B cell (primary cell): ENCODE data around the gene PAMR1. TPM values are rescaled to one million over a fixed set of nuclear protein-coding genes. Genes with fewer than 3 reads are reported as not detected.

Source experiments
- ATAC-seq: fragments of 200-7000 bp; cut with Tn5 transposase; one replicate; pipeline ENCODE4 v1.10.0; 2021; ENCODE audit warnings: low read depth, mild to moderate bottlenecking, moderate number of reproducible peaks, moderate library complexity
- CTCF ChIA-PET: fragments of 350-600 bp; sonication (Branson Sonifier 250); formaldehyde crosslinking; loops from one replicate; lab custom pipeline; 2021; ENCODE audit warnings: antibody characterized with exemption, inconsistent platforms; lab: Charles Lee
- POLR2A ChIA-PET: fragments of 350-600 bp; sonication (Branson Sonifier 250); formaldehyde crosslinking; loops from one replicate; lab custom pipeline; 2021; ENCODE audit warnings: antibody characterized with exemption; lab: Charles Lee
- DNase-seq: peaks from one replicate; pipeline ENCODE4 v3.0.0; 2013
- H2AFZ ChIP-seq: 2 replicates; pipeline ENCODE4 v1.6.1; 2012; ENCODE audit warnings: mild to moderate bottlenecking, low read depth, low read length; ENCODE audit not compliant: insufficient read depth, poor library complexity, severe bottlenecking
- H3K27ac ChIP-seq, 2 donors: 1 replicate in 1 of 2; 2 replicates in 1 of 2; pipeline ENCODE4 v1.5.1; 2012 to 2013; ENCODE audit warnings: low read length in 2 of 2, mild to moderate bottlenecking in 2 of 2, moderate library complexity in 1 of 2
- H3K27me3 ChIP-seq, 4 experiments: fragments of 200-600 bp in 1 of 4; sonication (generic) in 1 of 4; replicated peaks in 1 of 4; 1 replicate in 2 of 4; 2 replicates in 2 of 4; pipeline versions ENCODE4 v1.6.1 to v1.7.0; 2013 to 2016; ENCODE audit warnings: low read length in 3 of 4, mild to moderate bottlenecking in 2 of 4, mixed read lengths in 1 of 4, moderate library complexity in 1 of 4; ENCODE audit not compliant: insufficient read depth in 4 of 4, control insufficient read depth in 3 of 4; ENCODE audit errors: control extremely low read depth in 1 of 4
- H3K36me3 ChIP-seq, 2 experiments: replicated peaks in 1 of 2; 1 replicate in 1 of 2; 2 replicates in 1 of 2; pipeline versions ENCODE4 v1.6.1 to v1.7.1; 2013; ENCODE audit warnings: low read length in 1 of 2; ENCODE audit not compliant: insufficient read depth in 2 of 2, control insufficient read depth in 1 of 2; ENCODE audit errors: control extremely low read depth in 1 of 2, extremely low read depth in 1 of 2
- H3K4me1 ChIP-seq, 2 donors: fragments of 200-600 bp in 1 of 2; sonication (generic) in 1 of 2; 1 replicate in 1 of 2; 2 replicates in 1 of 2; pipeline versions ENCODE4 v1.5.1 to v1.6.1; 2013 to 2017; ENCODE audit warnings: low read length in 2 of 2; ENCODE audit not compliant: control insufficient read depth in 2 of 2, insufficient read depth in 2 of 2
- H3K4me2 ChIP-seq: replicated peaks from 2 replicates; pipeline ENCODE3; 2012; ENCODE audit warnings: mild to moderate bottlenecking, low read depth, low read length; ENCODE audit not compliant: poor library complexity, severe bottlenecking
- H3K4me3 ChIP-seq, 5 experiments: fragments of 200-600 bp in 1 of 5; sonication (generic) in 1 of 5; 1 replicate in 3 of 5; 2 replicates in 2 of 5; pipeline versions ENCODE4 v1.5.1 to v1.7.0; 2011 to 2016; ENCODE audit warnings: low read length in 4 of 5, mild to moderate bottlenecking in 4 of 5, low read depth in 2 of 5, control low read depth in 1 of 5, moderate library complexity in 1 of 5; ENCODE audit not compliant: insufficient read depth in 1 of 5; ENCODE audit errors: control extremely low read depth in 1 of 5, extremely low read depth in 1 of 5
- H3K79me2 ChIP-seq: fragments of 200-600 bp; sonication (generic); one replicate; pipeline ENCODE4 v1.6.0; 2016; ENCODE audit warnings: low read length; ENCODE audit not compliant: control insufficient read depth, insufficient read depth
- H3K9ac ChIP-seq: fragments of 200-600 bp; sonication (generic); 2 replicates; pipeline ENCODE4 v1.6.1; 2017; ENCODE audit warnings: mild to moderate bottlenecking, low read length, moderate library complexity
- H3K9me3 ChIP-seq, 3 donors: one replicate each; pipeline versions ENCODE4 v1.6.1 to v1.7.1; 2013; ENCODE audit warnings: low read length in 2 of 3; ENCODE audit not compliant: control insufficient read depth in 2 of 3, insufficient read depth in 1 of 3; ENCODE audit errors: control extremely low read depth in 1 of 3
- H4K20me1 ChIP-seq: 2 replicates; pipeline ENCODE4 v1.6.0; 2012; ENCODE audit warnings: mild to moderate bottlenecking, low read length; ENCODE audit not compliant: insufficient read depth, control insufficient read depth, poor library complexity, severe bottlenecking
- H3K27ac Mint-ChIP-seq: one replicate; pipeline ENCODE4 v1.8.0; 2021; ENCODE audit warnings: mixed read lengths
- H3K27me3 Mint-ChIP-seq: one replicate; pipeline ENCODE4 v1.8.0; 2021; ENCODE audit warnings: mixed read lengths
- H3K4me1 Mint-ChIP-seq: one replicate; pipeline ENCODE4 v1.8.0; 2021; ENCODE audit warnings: mixed read lengths
- H3K4me3 Mint-ChIP-seq: one replicate; pipeline ENCODE4 v1.8.0; 2021; ENCODE audit warnings: mixed read lengths
- H3K9me3 Mint-ChIP-seq: one replicate; pipeline ENCODE4 v1.8.0; 2022; ENCODE audit warnings: mixed read lengths; ENCODE audit not compliant: insufficient read depth
- EZH2 ChIP-seq: IDR thresholded peaks from 2 replicates; pipeline ENCODE4 v1.6.1; 2012; ENCODE audit warnings: borderline replicate concordance, low read depth, mild to moderate bottlenecking, moderate library complexity, low read length; ENCODE audit not compliant: insufficient read depth, poor library complexity, severe bottlenecking
- WGBS: methylation state at CpG from one replicate; pipeline ENCODE4 v1.1.5; 2013; ENCODE audit warnings: missing lambda C conversion rate; ENCODE audit not compliant: insufficient coverage; 5-methylcytosine and 5-hydroxymethylcytosine counted together
- intact Hi-C: fragments of 100-400 bp; cut with micrococcal nuclease; formaldehyde crosslinking; loops from one replicate; pipeline ENCODE4 v1.10.0; 2022
- polyA plus RNA-seq: library from polyadenylated mRNA; depleted of rRNA; stranded (reverse); fragments of >200 nt; gene quantifications from 2 replicates; pipeline ENCODE4 v1.2.3, GENCODE V29; 2012
- total RNA-seq, 2 donors: library from RNA; stranded (reverse); fragments of 120-200 nt in 1 of 2; gene quantifications; 1 replicate in 1 of 2; 2 replicates in 1 of 2; pipeline versions ENCODE4 v1.2.3 to v1.2.4, GENCODE V29; 2013 to 2022
- TF ChIP-seq, protein P1 (sequence below): fragments of 200-600 bp; IDR thresholded peaks from one replicate; pipeline ENCODE4 v1.8.0; 2022; ENCODE audit warnings: antibody characterized with exemption, mild to moderate bottlenecking

Gene PAMR1
- total and polyA plus RNA-seq, 2 donors (not counting 1 experiment from before 2014, with no cell fraction given) = not detected

DNA sequence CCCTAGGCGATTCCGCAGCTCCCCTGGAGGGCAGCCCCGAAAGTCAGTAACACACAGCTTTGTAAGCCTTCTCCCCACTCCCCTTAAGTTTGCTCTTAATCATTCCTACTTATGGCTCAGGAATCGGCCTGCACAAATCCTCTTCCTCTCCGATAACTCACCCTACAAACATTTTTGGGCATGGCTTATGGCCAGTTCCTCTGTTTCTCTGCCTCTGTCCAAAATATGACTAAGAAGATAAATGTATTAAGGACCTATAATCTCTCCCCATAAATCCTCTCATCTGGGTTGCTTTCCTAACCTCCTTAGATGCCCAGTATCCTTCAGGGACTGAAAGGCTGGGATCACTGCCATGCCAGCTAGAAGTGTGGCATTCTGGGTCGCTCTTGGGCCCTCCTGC lies 41.0 kb downstream of the PAMR1 start:
- intact Hi-C loops = no loop called here
- H3K27me3 Mint-ChIP-seq = peaks cover 66% of the 10 kb centered on the region
- H3K4me1 Mint-ChIP-seq = no peaks in the 10 kb centered on the region
- H3K9me3 Mint-ChIP-seq = peaks cover 6% of the 10 kb centered on the region
- ATAC-seq (no peak), DNase-seq (no peak)
- Histone ChIP-seq H3K79me2 (no peaks in the 10 kb centered on the region), H4K20me1 (no peaks in the 10 kb centered on the region), H2AFZ (no peak overlapping the region), H3K9ac (no peak overlapping the region), H3K4me3 (no peak overlapping the region), H3K9me3 (peaks cover 0 to 9% (median 8%) of the 10 kb centered on the region in 3 donors), H3K4me1 (no peaks in the 10 kb centered on the region), H3K27ac (no peak overlapping the region), H3K4me2 (no peak overlapping the region), H3K36me3 (no peaks in the 10 kb centered on the region), H3K27me3 (peaks cover 0 to 22% (median 6%) of the 10 kb centered on the region in 4 experiments)
- TF ChIP-seq EZH2 = no peak
- TF ChIP-seq, protein P1, sequence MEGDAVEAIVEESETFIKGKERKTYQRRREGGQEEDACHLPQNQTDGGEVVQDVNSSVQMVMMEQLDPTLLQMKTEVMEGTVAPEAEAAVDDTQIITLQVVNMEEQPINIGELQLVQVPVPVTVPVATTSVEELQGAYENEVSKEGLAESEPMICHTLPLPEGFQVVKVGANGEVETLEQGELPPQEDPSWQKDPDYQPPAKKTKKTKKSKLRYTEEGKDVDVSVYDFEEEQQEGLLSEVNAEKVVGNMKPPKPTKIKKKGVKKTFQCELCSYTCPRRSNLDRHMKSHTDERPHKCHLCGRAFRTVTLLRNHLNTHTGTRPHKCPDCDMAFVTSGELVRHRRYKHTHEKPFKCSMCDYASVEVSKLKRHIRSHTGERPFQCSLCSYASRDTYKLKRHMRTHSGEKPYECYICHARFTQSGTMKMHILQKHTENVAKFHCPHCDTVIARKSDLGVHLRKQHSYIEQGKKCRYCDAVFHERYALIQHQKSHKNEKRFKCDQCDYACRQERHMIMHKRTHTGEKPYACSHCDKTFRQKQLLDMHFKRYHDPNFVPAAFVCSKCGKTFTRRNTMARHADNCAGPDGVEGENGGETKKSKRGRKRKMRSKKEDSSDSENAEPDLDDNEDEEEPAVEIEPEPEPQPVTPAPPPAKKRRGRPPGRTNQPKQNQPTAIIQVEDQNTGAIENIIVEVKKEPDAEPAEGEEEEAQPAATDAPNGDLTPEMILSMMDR = no peak
- ChIA-PET POLR2A (no interaction called here), CTCF (interaction anchor here (0.5 to 1.9 kb wide), 10 partner anchors 8 to 899 kb away, joined by 3 to 20 read pairs (median 4); no protein-coding TSS in a partner anchor)
- 90% methylated on average over 4 of the region's 6 CpGs for WGBS
- no peak overlapping the region for H3K4me3 Mint-ChIP-seq
- no peak overlapping the region for H3K27ac Mint-ChIP-seq

DNA sequence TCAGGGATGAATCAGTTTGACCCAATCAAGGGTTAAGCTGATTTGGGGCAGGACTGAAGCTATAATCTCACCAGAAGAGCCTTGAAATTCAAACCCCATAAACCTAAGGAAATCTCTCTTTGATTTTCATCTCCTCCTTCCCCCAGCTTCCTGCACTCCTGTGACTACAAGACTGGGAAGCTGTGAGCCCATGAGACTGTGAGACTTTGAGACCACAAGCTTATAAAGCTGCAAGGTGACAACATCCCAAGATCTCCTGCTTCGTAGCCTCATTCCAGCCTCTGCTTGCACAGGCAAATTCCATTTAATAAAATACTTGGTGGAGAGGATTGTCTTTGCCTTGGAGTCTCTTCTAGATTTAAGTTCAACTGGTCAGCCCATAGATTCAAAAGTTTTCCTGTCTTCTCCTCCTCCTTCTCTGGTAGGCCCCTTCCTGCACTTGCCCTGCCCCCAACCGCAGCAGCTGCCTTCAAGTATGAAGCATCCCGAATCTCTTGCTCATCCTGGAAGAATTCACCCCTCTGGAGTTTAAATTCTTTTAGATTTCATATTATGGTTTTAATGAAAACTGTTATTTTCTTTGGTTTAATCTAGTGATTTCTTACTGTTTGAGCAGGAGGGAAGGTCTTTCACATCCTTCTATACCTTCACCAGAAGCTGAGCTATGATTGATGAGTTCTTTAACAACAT lies 42.1 kb downstream of the PAMR1 start:
- ChIA-PET CTCF (interaction anchor here (1.1 to 1.9 kb wide), 4 partner anchors 26 to 898 kb away, joined by 3 to 6 read pairs (median 4); no protein-coding TSS in a partner anchor), POLR2A (no interaction called here)
- peaks cover 73% of the 10 kb centered on the region for H3K27me3 Mint-ChIP-seq
- peaks cover 6% of the 10 kb centered on the region for H3K9me3 Mint-ChIP-seq
- no peak for DNase-seq
- H3K27ac ChIP-seq = no peak overlapping the region
- no peaks in the 10 kb centered on the region for H4K20me1 ChIP-seq
- no peaks in the 10 kb centered on the region for H3K4me1 ChIP-seq
- no peaks in the 10 kb centered on the region for H3K36me3 ChIP-seq
- peaks cover 0 to 9% (median 8%) of the 10 kb centered on the region in 3 donors for H3K9me3 ChIP-seq
- no peak for ATAC-seq
- peaks cover 0 to 22% (median 6%) of the 10 kb centered on the region in 4 experiments for H3K27me3 ChIP-seq
- no peaks in the 10 kb centered on the region for H3K79me2 ChIP-seq
- WGBS = no CpG with 5 or more reads among the region's 3 CpGs
- H3K9ac ChIP-seq = no peak overlapping the region
- intact Hi-C loops = no loop called here
- no peaks in the 10 kb centered on the region for H3K4me1 Mint-ChIP-seq
- TF ChIP-seq EZH2 = no peak
- TF ChIP-seq, protein P1 = no peak
- no peak overlapping the region for H3K4me3 Mint-ChIP-seq
- no peak overlapping the region for H3K4me2 ChIP-seq
- no peak overlapping the region for H3K4me3 ChIP-seq
- no peak overlapping the region for H3K27ac Mint-ChIP-seq
- H2AFZ ChIP-seq = no peak overlapping the region
